ENCODE data around the gene MSRB3. TPM values are rescaled to one million over a fixed set of nuclear protein-coding genes. Genes with fewer than 3 reads are reported as not detected.

The MSRB3 gene
- total and polyA plus RNA-seq, 10 of the 15 experiments (the other 5 are each of a cell fraction or from before 2014, with no cell fraction given): 0.07 to 2.7 (median 1.3) TPM

GRCh38 chr12:65499167-65499566 is 220.7 kb downstream of the MSRB3 start (continued):
- TF ChIP-seq USF2 (IDR thresholded peaks at IDR 0.05; ENCODE audit: borderline replicate concordance, low read depth, low read length): no peak

- Histone ChIP-seq H3K27ac (ENCODE audit: control insufficient read depth, insufficient read depth) (no peak overlapping the region), H4K20me1 (ENCODE audit: control insufficient read depth, insufficient read depth) (no peaks in the 10 kb centered on the region), H3K27me3 (replicated peaks in 1 of 2; ENCODE audit: control insufficient read depth in 2 of 2, insufficient read depth in 2 of 2, low read length in 1 of 2) (peaks cover 0 to 3% of the 10 kb centered on the region in 2 experiments; a peak in 2 of 4 replicates), H3K79me2 (ENCODE audit: control insufficient read depth, insufficient read depth, low read length) (no peaks in the 10 kb centered on the region), H3K4me3 (no peak overlapping the region), H3K36me3 (ENCODE audit: control insufficient read depth in 2 of 2, insufficient read depth in 2 of 2, low read length in 1 of 2) (no peaks in the 10 kb centered on the region), H3K9me3 (replicated peaks; ENCODE audit: control insufficient read depth, insufficient read depth, low read length) (no peaks in the 10 kb centered on the region), H3K9ac (ENCODE audit: control insufficient read depth, insufficient read depth, low read length) (no peak overlapping the region), H3K4me2 (ENCODE audit: control insufficient read depth, insufficient read depth) (no peak overlapping the region), H2AFZ (ENCODE audit: control insufficient read depth, low read depth, low read length) (no peak overlapping the region), H3K4me1 (ENCODE audit: control insufficient read depth, insufficient read depth, low read length) (no peaks in the 10 kb centered on the region)
- no peak for TF ChIP-seq EED (IDR thresholded peaks at IDR 0.05; ENCODE audit: low read depth)
- no peak for TF ChIP-seq NR2F1 (conservative IDR thresholded peaks at IDR 0.05)
- TF ChIP-seq USF2 (IDR thresholded peaks at IDR 0.05; ENCODE audit: borderline replicate concordance, low read depth, low read length): no peak
- no peak for TF ChIP-seq NFIC (IDR thresholded peaks at IDR 0.05; ENCODE audit: low read depth, low read length)
- TF ChIP-seq CHD2 (IDR thresholded peaks at IDR 0.05; ENCODE audit: borderline replicate concordance, low read depth, low read length): no peak
- TF ChIP-seq MTA2 (IDR thresholded peaks at IDR 0.05; ENCODE audit: low read depth): no peak
- no peak for TF ChIP-seq SRF (IDR thresholded peaks at IDR 0.05; ENCODE audit: low read depth in 2 of 2, low read length in 2 of 2)
- no peak for TF ChIP-seq TARDBP (IDR thresholded peaks at IDR 0.05; ENCODE audit: borderline replicate concordance)
- no peak for TF ChIP-seq HDAC2 (IDR thresholded peaks at IDR 0.05)
- no peak for TF ChIP-seq SMC3 (IDR thresholded peaks at IDR 0.05; ENCODE audit: borderline replicate concordance, low read length)
- no peak for TF ChIP-seq BCLAF1 (IDR thresholded peaks at IDR 0.05)
- TF ChIP-seq HDGF (IDR thresholded peaks at IDR 0.05): no peak
- no peak for TF ChIP-seq WRNIP1 (IDR thresholded peaks at IDR 0.05; ENCODE audit: borderline replicate concordance, low read depth, low read length)
- no peak for TF ChIP-seq KLF5 (IDR thresholded peaks at IDR 0.05; ENCODE audit: partially characterized antibody)
- no peak for TF ChIP-seq SKIL (IDR thresholded peaks at IDR 0.05; ENCODE audit: low read depth, poor library complexity, severe bottlenecking)
- FAIRE-seq (no peak), DNase-seq (ENCODE audit: low read depth, low spot score) (no peak), ATAC-seq (no peak)
- BruUV-seq (replicated peaks): no TSS peak
- in situ Hi-C loops (cut with MboI) (no loop called here), intact Hi-C loops (cut with micrococcal nuclease; ENCODE audit: unreplicated experiment) (no loop called here)
- RAD21 ChIA-PET (ENCODE audit: unreplicated experiment): no interaction called here
- CTCF ChIA-PET: no interaction called here
- POLR2A ChIA-PET: no interaction called here
- 26% methylated on average over 7 of the region's 7 CpGs for WGBS (ENCODE audit: insufficient coverage, insufficient replicate concordance, low lambda C conversion rate, missing lambda C conversion rate)
- SMC1A ChIA-PET (ENCODE audit: uncharacterized antibody, unreplicated experiment): interaction anchor here (0.6 kb wide), 1 partner anchor 59 kb away, joined by 3 read pairs; no protein-coding TSS in a partner anchor
Measured at GRCh38 chr12:65500091-65500900, 221.8 kb downstream of the MSRB3 start.

Data from GM12878 (cell line).